C4-2B (cell line): ENCODE measurements around the gene ZBTB48.

Experiments used
- ZFX ChIP-seq: fragments of 450-650 bp; IDR thresholded peaks from 2 replicates; pipeline ENCODE4 v1.6.1; 2017
- TF ChIP-seq, protein P1 (sequence below): fragments of 450-650 bp; conservative IDR thresholded peaks from 2 replicates; pipeline ENCODE4 v1.5.1; 2017; ENCODE audit warnings: mild to moderate bottlenecking

- TF ChIP-seq, protein P1, sequence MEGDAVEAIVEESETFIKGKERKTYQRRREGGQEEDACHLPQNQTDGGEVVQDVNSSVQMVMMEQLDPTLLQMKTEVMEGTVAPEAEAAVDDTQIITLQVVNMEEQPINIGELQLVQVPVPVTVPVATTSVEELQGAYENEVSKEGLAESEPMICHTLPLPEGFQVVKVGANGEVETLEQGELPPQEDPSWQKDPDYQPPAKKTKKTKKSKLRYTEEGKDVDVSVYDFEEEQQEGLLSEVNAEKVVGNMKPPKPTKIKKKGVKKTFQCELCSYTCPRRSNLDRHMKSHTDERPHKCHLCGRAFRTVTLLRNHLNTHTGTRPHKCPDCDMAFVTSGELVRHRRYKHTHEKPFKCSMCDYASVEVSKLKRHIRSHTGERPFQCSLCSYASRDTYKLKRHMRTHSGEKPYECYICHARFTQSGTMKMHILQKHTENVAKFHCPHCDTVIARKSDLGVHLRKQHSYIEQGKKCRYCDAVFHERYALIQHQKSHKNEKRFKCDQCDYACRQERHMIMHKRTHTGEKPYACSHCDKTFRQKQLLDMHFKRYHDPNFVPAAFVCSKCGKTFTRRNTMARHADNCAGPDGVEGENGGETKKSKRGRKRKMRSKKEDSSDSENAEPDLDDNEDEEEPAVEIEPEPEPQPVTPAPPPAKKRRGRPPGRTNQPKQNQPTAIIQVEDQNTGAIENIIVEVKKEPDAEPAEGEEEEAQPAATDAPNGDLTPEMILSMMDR = no peak
- no peak for TF ChIP-seq ZFX
Measured at GRCh38 chr1:6577831-6578525, 1.8 kb upstream of the ZBTB48 start.
